A673 (cell line): ENCODE results near the gene MSI2.

Experiments used
- CTCF ChIP-seq: fragments of 300-800, 200-600 bp; sonication (generic); conservative IDR thresholded peaks from 2 replicates; pipeline ENCODE4 v1.5.1; 2017; ENCODE audit warnings: low read depth, mild to moderate bottlenecking, antibody characterized with exemption, low read length, moderate library complexity, mixed read lengths
- EZH2 ChIP-seq: fragments of 200-600 bp; sonication (generic); IDR thresholded peaks from 2 replicates; pipeline ENCODE4 v1.6.1; 2017; ENCODE audit warnings: borderline replicate concordance, low read depth, mild to moderate bottlenecking, mixed read lengths, antibody characterized with exemption, low read length; ENCODE audit not compliant: poor library complexity, severe bottlenecking

GRCh38 chr17:57290981-57291380, 34.7 kb downstream of the MSI2 start:
- no peak for TF ChIP-seq CTCF
- no peak for TF ChIP-seq EZH2
